SK-N-SH (cell line): ENCODE data around the gene OGFOD1.

Experiments used
- CTCF ChIP-seq: fragments of 200-600 bp; sonication (generic); IDR thresholded peaks from 2 replicates; pipeline ENCODE4 v1.6.1; 2017; ENCODE audit warnings: antibody characterized with exemption, mild to moderate bottlenecking, moderate library complexity
- EP300 ChIP-seq, 2 experiments: IDR thresholded peaks; 2 replicates each; pipeline versions ENCODE4 v1.4.0 to v1.6.1; 2012; ENCODE audit warnings: borderline replicate concordance in 1 of 2, low read depth in 1 of 2, low read length in 1 of 2
- FOXM1 ChIP-seq: IDR thresholded peaks from 2 replicates; pipeline ENCODE4 v1.4.0; 2012; ENCODE audit warnings: low read depth, mild to moderate bottlenecking
- RAD21 ChIP-seq: IDR thresholded peaks from 2 replicates; pipeline ENCODE4 v1.6.1; 2012; ENCODE audit warnings: mild to moderate bottlenecking, low read length

DNA sequence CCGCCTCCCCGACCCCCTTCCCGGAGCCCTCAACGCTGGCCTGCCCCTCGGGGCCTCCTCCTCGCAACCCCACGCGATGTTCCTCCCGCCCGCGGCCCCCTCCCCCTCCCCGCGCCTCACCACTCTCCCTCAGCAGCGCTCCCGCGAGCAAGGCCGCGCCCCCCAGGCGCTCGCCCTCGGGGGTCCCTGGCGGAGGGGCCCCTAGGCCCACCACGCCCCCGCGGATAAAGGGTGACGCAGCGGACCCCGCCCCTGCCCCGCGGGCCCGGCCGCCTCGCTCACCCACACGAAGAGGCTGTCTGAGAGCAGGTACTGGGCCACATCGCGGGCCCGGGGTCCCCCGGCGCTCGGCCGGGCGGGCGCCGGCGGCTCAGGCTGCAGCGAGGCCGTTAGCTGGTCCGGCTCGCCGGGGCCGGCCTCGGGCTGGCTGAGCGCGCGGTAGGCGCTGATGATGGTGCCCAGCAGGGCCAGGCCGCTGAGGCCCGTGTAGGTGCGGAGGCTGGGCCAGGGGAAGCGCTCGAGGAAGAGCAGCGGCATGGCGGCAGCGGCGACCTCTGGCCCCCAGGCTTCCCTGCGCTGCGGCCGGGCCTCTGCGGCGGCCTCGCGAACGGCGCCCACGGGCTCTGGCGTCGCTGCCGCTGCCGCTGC lies 26.4 kb upstream of the OGFOD1 start:
- no peak for TF ChIP-seq RAD21
- TF ChIP-seq CTCF, result no peak
- TF ChIP-seq FOXM1, result no peak
- TF ChIP-seq EP300 (IDR thresholded peaks at IDR 0.05; ENCODE audit: borderline replicate concordance in 1 of 2, low read depth in 1 of 2, low read length in 1 of 2), result no peak
